Renal cortical epithelial cell (primary cell): ENCODE data around the gene STPG4. TPM values are rescaled to one million over a fixed set of nuclear protein-coding genes. Genes with fewer than 3 reads are reported as not detected.
"Not testable (repeated sequence)": the region's sequence is repeated elsewhere in the genome, so short reads cannot be mapped to it uniquely, and the experiment has no call there.

Experiments
- DNase-seq: peaks from one replicate; pipeline ENCODE4 v3.0.0-alpha.2; 2011; ENCODE audit warnings: low read depth
- total RNA-seq: library from RNA; depleted of rRNA; stranded (reverse); fragments of >200 nt; gene quantifications from 2 replicates; pipeline ENCODE4 v1.2.3, GENCODE V29; 2014

The STPG4 gene
- total RNA-seq, 1 donor from 2014 or later = 0.20 TPM

DNA sequence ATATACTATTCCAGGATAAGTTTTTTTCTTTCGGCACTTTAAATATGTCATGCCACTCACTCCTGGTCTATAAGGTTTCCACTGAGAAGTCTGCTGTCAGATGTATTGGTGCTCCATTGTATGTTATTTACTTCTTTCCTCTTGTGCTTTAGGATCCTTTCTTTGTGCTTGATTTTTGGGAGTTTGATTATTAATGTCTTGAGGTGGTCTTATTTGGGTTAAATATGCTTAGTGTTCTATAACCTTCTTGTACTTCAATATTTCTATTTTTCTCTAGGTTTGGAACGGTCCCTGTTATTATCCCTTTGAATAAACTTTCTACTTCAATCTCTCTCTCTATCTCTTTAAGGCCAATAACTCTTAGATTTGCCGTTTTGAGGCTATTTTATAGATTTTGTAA lies 28.3 kb downstream of the STPG4 start:
- no peak for DNase-seq

DNA sequence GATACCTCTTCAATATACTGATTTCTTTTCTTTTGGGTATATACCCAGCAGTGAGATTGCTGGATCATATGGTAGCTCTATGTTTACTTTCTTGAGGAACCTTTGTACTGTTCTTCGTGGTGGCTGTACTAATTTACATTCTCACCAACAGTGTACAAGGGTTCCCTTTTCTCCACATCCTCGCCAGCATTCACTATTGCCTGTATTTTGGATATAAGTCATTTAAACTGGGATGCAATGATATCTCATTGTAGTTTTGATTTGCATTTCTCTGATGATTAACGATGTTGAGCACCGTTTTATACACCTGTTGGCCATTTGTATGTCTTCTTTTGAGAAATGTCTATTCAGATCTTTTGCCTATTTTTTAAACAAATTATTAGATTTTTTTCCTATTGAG lies 30.4 kb downstream of the STPG4 start:
- not testable (repeated sequence) for DNase-seq

DNA sequence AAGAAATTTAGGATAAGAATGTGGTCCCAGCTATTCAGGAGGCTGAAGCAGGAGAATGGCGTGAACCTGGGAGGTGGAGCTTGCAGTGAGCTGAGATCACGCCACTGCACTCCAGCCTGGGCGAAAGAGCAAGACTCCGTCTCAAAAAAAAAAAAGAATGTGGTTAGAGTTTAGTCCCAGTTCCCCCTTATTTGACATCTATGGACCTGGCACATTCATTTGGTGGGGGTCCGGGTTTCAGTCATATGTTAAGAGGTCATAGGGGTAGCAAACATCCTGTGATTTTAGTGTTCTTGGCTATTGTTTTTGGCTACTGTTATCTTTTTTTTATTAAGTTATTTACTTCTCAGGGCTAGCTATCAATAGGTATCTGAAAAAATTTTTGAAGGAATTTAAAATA lies 34.7 kb downstream of the STPG4 start:
- not testable (repeated sequence) for DNase-seq

DNA sequence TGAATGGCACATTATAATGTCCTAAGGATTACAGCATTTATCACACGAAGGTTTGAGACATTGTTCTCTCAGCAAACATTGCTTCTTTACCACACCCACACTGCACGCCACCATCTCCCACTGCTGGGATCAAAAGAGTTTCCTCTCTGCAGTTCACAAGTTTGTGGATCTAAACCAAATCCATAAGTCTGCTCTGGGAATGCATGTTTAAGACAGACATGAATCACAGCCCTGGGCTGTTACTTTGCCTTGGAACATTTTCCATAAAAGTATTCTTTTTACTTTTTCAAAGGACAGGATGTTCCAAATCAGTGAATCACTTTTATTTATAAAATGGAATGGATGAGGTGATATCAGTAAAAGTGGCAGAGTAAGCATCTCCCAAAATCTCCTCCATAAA lies 36.1 kb downstream of the STPG4 start:
- DNase-seq = no peak

DNA sequence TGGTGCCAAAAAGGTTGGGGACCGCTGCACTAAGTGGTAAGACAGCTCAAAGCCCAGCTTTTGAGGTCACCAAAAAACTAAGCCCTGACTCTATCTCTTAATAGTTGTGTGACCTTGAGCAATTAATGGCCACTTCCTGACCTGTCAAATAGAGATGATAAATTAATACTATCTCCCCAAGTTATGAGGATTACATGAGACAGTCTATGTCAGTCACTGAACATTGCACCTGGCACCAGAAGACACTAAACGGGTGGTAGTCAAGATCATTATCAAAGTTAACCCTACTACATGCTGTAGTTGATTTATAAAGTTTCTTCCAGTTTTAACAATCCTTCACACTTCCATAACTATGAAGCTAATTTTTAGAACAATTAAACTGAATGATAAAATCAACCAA lies 36.5 kb downstream of the STPG4 start:
- DNase-seq = no peak

DNA sequence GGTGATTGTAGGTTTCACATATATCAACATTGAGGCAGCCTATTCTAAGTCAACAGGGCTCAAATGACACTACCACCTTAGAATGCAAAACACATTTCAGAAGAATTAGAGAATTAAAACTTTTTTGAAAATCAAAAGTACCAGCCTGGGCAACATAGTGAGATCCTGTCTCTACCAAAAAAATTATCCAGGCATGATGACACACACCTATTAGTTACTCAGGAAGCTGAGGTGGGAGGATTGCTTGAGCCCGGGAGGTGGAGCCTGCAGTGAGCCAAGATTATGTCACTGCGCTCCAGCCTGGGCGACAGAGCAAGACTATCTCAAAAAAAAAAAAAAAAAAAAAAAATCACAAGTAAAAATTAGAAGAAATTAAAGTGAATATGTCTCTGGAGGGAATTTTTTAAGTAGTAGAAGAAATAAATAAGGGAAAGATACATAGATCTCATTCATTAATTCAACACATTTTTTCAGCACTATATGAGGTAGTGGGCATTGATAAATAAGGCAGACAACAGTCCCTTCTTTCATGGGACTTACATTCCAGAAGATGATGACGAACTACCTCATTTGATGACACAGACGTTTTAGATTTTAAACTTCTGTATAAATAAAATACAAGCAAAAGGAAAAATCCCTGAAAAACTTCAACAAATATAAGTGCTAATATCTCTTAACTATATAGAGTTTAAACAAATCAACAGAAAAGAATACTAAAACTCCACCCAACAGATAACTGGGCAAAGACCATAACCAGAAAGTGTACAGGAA lies 42.3 kb downstream of the STPG4 start:
- DNase-seq = no peak

DNA sequence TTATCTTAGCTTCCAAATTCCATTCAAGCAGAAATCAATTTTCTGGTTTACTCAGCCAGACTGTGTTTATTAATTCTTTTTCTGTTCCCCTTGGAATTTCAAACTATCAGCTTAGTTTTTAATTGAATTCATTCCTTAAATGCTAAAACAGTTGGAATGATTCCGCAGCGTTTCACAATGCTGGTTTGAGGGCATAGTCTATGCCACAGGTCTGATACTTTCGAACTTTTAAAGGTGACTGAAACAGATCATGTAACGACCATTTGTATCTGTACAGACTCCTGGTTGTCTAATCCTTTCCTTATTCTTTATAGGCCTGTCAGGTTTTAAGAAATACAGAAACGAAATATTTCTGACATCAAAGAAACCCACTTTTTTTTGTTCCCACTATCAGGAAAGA lies 45.4 kb downstream of the STPG4 start:
- DNase-seq = no peak

DNA sequence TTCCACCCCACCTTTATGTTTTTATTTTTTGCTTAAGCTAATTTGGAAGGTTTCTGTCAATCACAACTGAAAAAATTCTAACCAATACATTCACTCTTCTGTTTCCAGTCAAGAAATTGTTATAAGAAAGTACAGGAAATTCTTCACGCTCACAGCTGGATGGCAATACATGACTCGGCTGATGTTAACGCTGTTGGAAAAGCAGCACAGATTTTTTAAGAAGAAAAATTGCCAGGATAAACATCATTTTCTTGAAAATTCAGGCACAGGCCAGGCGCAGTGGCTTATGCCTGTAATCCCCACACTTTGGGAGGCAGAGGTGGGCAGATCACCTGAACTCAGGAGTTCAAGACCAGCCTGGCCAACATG lies 46.1 kb downstream of the STPG4 start:
- no peak for DNase-seq

DNA sequence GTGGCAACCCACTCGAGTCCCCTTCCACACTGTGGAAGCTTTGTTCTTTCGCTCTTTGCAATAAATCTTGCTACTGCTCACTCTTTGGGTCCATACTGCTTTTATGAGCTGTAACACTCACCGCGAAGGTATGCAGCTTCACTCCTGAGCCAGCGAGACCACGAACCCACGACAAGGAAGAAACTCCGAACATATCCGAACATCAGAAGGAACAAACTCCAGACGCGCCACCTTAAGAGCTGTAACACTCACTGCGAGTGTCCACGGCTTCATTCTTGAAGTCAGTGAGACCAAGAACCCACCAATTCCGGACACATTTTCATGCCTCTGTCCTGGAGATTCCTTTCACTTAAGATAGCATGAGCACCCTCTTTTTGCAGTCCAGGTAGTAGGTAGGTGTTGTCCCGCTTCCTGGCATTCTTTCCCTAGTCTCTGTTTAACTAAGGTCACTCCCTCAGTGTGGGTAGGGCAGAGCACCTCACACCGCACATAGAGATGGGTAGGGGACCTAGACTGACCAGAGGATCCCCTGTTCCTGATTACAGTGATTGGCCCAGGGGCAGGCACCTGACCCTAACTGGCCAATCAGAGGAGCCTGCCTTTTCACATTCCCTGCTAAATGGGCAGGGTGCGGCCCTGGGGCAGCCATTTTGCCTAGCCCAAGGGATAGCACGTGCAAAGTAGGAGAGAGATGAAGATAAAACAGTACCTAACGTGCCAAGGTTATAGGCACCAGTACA lies 46.7 kb downstream of the STPG4 start:
- DNase-seq = not testable (repeated sequence)

DNA sequence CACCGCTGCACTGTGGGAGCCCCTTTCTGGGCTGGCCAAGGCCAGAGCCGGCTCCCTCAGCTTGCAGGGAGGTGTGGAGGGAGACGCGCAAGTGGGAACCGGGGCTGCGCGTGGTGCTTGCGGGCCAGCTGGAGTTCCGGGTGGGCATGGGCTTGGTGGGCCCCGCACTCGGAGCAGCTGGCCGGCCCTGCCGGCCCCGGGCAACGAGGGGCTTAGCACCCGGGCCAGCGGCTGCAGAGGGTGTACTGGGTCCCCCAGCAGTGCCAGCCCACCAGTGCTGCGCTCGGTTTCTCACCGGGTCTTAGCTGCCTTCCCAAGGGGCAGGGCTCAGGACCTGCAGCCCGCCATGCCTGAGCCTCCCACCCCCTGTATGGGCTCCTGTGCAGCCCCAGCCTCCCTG lies 47.9 kb downstream of the STPG4 start:
- DNase-seq = not testable (repeated sequence)

DNA sequence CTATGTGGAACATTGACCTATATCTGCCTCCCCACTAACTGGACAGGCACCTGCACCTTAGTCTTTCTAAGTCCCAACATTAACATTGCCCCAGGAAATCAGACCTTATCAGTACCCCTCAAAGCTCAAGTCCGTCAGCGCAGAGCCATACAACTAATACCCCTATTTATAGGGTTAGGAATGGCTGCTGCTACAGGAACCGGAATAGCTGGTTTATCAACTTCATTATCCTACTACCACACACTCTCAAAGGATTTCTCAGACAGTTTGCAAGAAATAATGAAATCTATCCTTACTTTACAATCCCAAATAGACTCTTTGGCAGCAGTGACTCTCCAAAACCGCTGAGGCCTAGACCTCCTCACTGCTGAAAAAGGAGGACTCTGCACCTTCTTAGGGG lies 48.9 kb downstream of the STPG4 start:
- DNase-seq = not testable (repeated sequence)

DNA sequence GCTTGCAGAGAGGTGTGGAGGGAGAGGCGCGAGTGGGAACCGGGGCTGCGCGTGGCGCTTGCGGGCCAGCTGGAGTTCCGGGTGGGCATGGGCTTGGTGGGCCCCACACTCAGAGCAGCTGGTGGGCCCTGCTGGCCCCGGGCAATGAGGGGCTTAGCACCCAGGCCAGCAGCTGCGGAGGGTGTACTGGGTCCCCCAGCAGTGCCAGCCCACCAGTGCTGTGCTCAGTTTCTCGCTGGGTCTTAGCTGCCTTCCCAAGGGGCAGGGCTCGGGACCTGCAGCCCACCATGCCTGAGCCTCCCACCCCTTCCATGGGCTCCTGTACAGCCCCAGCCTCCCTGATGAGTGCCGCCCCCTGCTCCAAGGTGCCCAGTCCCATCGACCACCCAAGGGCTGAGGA lies 55.4 kb downstream of the STPG4 start:
- DNase-seq = not testable (repeated sequence)

DNA sequence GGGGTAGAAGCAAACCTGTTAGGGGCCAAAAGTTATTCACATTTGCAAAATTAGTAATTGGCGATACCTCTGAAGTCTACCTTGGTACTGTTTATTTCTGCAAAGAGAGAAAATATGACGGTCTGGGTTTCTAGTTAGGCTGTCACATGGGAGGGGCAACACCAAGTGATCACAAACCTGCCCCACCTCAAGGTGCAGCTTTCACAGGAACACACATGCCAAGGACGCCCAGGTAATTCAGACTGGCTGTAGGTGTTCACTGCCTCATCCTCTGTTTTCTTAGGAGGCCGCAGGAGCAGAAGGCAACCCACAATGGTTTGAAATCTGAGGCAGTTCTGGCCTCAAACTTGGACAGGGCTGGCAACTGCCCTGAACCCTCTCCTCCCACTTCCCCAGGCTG lies 56.2 kb downstream of the STPG4 start:
- no peak for DNase-seq

DNA sequence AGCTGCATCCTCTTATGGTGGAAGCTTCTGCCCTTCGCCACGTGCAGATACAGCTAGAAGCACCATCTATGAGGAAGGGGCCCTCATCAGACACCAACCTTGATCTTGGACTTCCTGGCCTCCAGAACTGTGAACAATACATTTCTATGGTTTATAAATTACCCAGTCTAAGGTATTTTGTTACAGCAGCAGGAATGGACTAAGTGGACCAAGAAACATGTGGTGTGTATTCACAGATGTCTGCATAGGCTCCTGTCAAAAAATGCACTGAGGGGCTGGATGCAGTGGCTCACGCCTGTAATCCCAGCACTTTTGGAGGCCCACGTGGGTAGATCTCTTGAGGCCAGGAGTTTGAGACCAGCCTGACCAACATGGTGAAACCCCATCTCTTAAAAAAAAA lies 57.5 kb downstream of the STPG4 start:
- DNase-seq = no peak

DNA sequence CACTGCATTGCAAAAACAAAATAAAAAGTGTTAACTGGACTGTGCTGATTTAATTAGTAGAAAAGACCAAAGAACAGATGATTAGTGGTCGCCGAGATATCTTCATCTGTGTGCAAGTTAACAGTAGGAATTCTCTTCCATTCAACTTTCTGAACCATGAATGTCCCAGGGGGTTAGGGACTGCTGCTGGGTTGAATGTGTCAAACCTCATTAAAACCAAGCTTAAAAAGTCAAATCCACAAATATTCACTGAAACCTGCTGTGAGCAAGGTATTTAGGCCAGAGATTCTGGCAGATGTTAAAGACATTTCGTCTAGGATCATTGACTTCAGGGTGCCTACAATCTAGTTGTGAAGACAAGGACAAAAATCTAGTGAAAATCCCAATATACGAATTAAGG lies 58.7 kb downstream of the STPG4 start:
- no peak for DNase-seq

DNA sequence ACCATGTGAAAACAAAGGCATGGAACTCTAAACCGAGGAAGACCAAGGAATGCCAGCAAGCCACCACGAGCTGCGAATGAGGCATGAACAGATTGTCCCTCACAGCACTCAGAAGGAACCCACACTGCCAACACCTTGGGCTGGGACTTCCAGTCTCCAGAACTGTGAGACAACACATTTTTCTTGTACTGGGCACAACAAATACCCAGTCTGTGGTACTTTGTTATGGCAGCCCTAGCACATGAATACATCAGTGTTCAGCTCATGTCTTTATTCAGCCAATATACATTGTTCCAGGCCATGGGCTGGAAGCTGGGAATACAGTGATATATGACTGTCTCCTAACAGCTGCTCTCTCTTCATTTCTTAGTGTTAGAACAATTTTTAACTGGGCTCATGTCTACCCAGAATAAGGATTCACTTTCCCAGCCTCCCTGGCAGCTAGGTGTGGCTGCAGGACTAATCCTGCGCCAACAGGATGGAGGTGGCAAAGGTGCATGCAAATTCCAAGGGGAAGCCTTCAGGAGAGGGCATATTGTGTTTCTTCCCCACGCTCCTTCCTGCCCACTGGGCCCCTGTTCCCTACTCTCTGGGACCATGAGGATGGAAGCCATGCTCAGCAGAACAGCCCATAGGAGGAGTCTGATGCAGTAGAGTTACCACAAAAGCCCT lies 59.6 kb downstream of the STPG4 start:
- no peak for DNase-seq

DNA sequence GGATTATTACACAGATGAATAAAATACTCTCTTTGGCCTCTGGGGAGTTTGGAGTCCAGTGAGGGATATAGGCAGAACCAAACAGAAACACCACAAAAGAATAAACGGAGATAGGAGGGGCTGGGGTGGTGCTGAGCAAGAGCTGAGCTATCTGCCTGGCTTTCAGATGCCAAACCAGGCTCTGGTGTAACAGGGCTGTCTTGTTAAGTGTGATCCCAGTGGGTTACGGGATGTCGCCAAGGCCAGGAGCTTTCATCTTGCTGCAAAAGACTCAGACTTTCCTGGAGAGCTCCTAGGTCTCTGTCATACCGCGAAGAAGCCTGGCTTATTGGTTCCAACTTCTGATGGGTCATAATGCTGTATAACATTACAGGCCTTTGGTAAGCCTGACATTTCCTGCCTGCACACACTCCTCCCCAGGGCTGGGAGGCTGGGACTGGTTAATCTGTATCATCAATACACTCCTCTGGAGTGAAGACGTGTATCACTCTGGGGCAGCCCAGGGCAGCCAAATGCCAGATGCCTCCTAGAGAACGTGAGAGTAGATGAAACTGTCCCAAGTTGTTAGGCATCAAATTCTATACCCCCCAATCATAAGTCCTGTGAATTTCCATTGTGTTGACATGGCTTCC lies 60.5 kb downstream of the STPG4 start:
- no peak for DNase-seq

DNA sequence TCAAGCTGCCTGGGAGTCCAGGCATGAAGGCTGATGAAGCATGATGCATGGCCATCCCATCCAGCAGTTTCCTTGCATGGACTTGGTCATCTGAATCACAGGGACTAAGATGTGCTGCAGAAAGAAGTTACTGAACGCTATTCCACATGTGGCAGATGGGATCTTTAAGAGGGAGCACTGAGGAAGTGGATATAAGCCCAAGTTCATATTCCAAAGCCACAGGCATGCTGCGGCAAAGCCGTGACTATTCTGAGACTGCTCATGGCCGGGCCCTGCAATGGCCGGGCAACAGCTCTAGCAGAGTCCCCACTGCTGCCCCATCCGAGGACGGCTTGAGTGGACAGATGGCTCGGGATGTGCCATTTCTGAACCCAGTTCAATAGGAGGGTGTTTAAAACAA lies 61.5 kb downstream of the STPG4 start:
- no peak for DNase-seq

DNA sequence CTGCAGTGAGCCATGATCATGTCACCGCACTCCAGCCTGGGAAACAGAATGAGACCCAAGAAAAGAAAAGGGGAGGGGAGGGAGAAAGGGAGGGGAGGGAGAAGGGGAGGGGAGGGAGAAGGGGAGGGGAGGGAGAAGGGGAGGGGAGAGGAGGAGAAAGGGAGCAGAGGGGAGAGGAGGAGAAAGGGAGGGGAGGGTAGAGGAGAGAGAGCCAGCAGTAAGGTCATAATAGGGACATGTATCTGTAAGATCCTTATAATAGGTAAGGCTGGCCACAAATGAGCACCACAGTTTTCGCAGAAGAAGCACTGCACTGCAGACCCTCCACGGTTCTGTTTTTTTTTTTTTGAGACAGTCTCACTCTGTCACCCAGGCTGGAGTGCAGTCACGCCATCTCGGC lies 62.6 kb downstream of the STPG4 start:
- DNase-seq = no peak

DNA sequence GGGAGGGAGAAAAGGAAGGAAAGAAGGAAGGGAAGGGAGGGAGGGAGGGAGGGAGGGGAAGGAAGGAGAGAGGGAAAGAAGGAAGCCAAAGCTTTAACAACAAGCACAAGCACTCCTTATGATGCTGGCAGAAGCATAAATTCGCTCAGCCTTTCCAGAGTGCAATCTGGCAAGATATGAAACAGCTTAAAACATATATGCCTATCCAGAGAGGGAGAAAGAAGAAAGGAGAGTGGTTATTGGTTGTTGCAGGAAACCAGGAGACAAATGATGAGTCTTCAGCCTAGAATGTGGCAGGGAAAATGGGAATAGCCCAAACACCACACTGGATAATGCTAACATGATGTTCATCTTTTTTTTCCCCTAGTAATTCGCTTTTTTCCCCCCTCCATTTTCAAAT lies 64.0 kb downstream of the STPG4 start:
- DNase-seq = no peak

DNA sequence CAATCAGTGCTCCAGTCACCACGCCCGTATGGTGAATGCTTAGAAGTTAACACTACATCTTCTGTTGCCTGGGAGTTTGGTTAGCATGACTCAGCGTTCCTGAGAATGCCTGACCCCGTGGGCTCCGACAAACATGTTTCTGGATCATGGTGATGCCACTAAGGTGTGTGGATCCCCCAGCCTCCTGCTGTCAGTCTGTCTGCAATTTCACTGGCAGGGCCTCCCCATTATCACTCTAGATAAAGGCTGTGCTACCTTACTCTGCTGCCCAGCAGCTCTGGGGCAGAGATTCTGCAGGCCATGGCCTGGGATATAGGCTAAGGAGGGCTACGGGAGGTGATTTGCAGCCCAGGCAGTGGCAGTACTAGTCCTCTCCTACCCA lies 66.0 kb downstream of the STPG4 start:
- peak; percentile 18 for DNase-seq

DNA sequence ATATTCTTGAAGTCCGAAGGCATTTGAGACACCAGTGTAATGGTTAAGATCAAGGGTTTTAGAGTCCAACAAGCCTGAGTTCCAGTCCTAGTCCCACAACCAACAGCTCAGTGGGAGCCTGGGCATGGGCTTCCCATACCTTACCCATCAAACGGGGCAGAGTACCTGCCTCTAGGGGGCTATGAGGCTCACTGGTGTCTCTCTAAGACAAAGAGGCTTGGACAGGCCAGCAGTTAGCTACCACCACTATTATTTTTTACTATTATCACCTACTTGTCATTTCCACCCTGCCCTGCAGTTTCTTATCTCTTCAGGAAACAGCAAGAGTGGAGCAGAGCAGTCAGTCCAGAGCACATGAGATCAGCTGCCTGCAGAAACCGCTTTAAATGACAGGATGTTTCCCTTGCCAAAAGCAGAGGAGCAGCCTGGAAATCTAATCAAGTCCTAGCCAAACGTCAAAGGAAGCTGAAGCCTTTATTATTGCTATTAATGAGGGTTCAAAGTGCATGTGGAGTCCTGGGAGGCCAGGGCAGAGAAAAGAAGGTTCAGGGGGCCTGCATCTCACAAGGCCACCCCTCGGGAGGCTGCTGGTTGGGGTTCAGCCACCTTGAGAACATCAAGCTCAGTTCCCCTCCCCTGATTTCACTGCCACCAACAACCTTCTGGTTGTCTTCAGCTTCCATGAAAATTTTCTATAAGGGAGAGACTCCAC lies 66.6 kb downstream of the STPG4 start:
- no peak for DNase-seq
